ENCODE results near the gene ZSCAN21. TPM values are rescaled to one million over a fixed set of nuclear protein-coding genes. Genes with fewer than 3 reads are reported as not detected.

Gene ZSCAN21
- total RNA-seq, 4 donors from 2014 or later = 12.9 to 18.0 (median 16.5) TPM

DNA sequence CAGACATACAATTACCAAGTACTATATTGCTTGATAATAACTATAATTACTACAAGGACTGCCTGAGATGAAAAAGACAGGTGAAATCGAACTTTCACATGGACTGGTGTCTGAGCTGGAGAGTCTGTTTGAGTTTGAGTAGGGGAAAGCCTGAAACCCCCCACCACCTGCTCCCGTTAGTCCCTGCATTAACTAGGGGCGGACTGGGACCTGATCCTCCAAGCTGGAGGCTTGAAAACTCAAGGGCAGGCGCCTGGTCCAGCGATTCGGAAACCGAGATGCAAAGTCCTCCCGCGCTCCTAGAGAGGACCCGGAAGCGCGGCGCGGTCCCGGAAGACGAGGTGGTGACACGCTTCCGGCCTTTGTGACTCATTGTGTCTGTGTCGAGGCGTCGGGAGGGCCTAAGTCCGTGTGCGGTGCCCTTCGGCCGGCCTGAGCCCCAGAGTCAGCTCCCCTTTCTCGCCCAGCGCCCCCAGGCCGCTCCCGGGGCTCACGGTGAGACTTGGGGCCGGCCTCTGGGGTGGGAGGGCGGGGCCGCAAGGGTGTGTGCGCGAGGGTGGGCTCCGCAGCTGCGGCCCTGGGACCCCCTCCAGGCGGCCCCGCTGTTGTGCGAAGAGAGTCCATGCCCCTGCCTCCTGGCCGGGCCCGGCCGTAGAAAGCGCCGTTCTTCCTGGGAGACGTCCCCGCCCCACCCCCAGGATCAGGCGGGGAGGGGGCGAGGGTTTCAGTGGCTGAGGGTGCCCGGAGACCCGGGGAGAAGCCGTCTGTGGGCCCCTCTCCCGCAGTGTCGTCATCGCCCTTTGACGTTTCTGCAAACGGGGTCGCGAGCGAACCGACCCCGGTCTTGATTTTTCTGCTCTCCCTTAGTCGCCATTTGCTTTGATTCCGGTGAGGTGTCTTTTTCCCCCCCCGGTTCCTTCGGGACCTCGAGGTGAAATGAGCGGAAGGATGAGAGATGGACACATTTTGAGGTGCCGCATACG lies 34.1 kb upstream of the ZSCAN21 start, which contains the start of gene ZKSCAN1:
Gene ZKSCAN1 (plus strand): TSS at position 365 of the 983 bp plus-strand sequence. CDS start 7,911 bp downstream, outside the sequence.
- Histone ChIP-seq H3K36me3 (no peaks in the 10 kb centered on the region), H3K27me3 (no peaks in the 10 kb centered on the region), H3K4me3 (peak within 1 kb of the TSS; percentile 88 to 98 (median 92)), H3K27ac (peak within 1 kb of the TSS; percentile 96 to 100 (median 98)), H3K9me3 (no peaks in the 10 kb centered on the region), H3K4me1 (peaks cover 0 to 61% (median 12%) of the 10 kb centered on the region in 4 donors)
- TF ChIP-seq EP300 (IDR thresholded peaks at IDR 0.05) = peak; percentile 73 to 96
- TF ChIP-seq POLR2A (IDR thresholded peaks at IDR 0.05) = peak; percentile 65 to 78
- TF ChIP-seq, protein P1, sequence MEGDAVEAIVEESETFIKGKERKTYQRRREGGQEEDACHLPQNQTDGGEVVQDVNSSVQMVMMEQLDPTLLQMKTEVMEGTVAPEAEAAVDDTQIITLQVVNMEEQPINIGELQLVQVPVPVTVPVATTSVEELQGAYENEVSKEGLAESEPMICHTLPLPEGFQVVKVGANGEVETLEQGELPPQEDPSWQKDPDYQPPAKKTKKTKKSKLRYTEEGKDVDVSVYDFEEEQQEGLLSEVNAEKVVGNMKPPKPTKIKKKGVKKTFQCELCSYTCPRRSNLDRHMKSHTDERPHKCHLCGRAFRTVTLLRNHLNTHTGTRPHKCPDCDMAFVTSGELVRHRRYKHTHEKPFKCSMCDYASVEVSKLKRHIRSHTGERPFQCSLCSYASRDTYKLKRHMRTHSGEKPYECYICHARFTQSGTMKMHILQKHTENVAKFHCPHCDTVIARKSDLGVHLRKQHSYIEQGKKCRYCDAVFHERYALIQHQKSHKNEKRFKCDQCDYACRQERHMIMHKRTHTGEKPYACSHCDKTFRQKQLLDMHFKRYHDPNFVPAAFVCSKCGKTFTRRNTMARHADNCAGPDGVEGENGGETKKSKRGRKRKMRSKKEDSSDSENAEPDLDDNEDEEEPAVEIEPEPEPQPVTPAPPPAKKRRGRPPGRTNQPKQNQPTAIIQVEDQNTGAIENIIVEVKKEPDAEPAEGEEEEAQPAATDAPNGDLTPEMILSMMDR (IDR thresholded peaks at IDR 0.05) = peak in 1 of 5 experiments; percentile 19
- WGBS, 2 donors = 2 to 3% methylated on average over 37 to 67 of the region's 70 CpGs
- DNase-seq (ENCODE audit: low spot score in 2 of 2) = peak; percentile 68 to 76

DNA sequence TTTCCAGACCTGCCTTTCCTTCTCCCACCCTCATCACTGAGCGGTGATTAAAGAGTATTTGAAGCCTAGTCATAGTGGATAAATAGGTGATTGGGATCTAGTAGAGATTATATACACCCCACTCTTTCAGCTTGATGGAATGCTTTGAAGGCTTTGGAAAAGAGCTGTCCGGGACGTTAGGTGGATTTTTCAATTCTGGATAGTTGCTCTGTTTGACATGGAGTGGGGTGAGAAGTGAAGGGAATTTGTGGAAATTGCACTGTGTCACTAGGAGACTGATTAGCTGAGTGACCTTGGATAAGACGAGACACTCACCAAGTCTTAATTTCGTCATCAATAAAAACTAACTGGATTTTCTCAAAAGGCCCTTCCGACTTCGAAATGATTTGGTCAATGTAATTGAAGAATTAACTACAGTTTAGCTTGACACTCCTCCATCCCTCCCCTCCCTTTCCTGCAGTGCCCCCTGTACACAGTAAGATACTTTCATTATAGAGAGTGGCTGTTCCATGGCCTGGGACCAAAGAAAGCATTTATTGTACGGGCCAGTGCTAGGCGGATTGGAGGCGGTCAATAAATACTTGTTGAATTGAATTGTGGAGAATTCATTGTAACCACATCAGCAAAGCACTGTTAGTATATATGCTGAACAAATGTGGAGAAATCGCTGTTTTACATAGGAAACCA lies 33.2 kb upstream of the ZSCAN21 start:
- H3K27me3 ChIP-seq = no peaks in the 10 kb centered on the region
- H3K27ac ChIP-seq = peak overlapping the region; percentile 96 to 100 (median 98)
- H3K9me3 ChIP-seq = no peaks in the 10 kb centered on the region
- TF ChIP-seq POLR2A (IDR thresholded peaks at IDR 0.05) = no peak
- TF ChIP-seq EP300 (IDR thresholded peaks at IDR 0.05) = no peak
- TF ChIP-seq, protein P1 (IDR thresholded peaks at IDR 0.05) = no peak
- peaks cover 0 to 68% (median 13%) of the 10 kb centered on the region in 4 donors for H3K4me1 ChIP-seq
- no peaks in the 10 kb centered on the region for H3K36me3 ChIP-seq
- no peak for DNase-seq (ENCODE audit: low spot score in 2 of 2)
- H3K4me3 ChIP-seq = peak overlapping the region; percentile 88 to 98 (median 92)
- WGBS, 2 donors = 11 to 15% methylated on average over 11 of the region's 11 CpGs

DNA sequence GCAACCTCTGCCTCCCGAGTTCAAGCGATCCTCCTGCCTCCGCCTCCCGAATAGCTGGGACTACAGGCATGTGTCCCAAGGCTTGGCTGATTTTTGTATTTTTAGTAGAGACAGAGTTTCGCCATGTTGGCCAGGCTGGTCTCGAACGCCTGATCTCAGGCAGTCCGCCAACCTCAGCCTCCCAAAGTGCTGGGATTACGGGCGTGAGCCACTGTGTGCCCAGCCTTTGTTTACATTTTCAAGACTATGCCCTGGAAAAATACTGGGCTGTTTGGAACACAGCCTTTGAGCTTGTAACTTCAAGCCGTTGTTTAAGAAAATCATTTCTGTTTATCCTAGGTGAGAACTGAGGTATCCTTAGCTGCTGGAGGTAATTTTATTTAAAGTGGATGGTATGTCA lies 32.3 kb upstream of the ZSCAN21 start:
- Histone ChIP-seq H3K27ac (peak overlapping the region in 3 of 4 donors; percentile 22 to 100 (median 99)), H3K4me3 (peak overlapping the region in 1 of 4 donors; percentile 89), H3K4me1 (peaks cover 0 to 65% (median 14%) of the 10 kb centered on the region in 4 donors), H3K36me3 (peaks cover 0 to 7% (median 0%) of the 10 kb centered on the region in 3 donors), H3K27me3 (no peaks in the 10 kb centered on the region), H3K9me3 (no peaks in the 10 kb centered on the region)
- TF ChIP-seq POLR2A (IDR thresholded peaks at IDR 0.05) (no peak), EP300 (IDR thresholded peaks at IDR 0.05) (no peak)
- TF ChIP-seq, protein P1 (IDR thresholded peaks at IDR 0.05) = no peak
- 43 to 52% methylated on average over 9 to 11 of the region's 11 CpGs for WGBS, 2 donors
- no peak for DNase-seq (ENCODE audit: low spot score in 2 of 2)

DNA sequence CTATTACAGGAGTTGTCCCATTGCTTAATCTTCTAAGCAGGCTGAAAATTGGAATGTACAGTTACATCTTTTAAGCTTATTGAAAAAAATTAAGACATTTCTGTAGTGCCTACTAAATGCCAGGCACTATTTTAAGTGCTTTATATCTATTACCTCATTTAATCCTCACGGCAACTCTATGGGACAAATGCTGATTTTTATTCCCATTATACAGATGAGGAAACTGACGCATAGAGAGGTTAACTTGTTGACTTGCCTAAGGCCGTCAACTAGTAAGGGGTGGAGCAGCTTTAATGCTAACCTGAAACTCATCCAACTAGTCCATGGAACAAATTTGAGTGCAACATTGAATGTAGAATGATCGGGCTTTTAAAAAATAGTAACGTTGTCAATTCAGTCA lies 31.7 kb upstream of the ZSCAN21 start:
- no peaks in the 10 kb centered on the region for H3K27me3 ChIP-seq
- H3K9me3 ChIP-seq = no peaks in the 10 kb centered on the region
- TF ChIP-seq, protein P1 (IDR thresholded peaks at IDR 0.05) = no peak
- TF ChIP-seq EP300 (IDR thresholded peaks at IDR 0.05) = no peak
- TF ChIP-seq POLR2A (IDR thresholded peaks at IDR 0.05) = no peak
- no peak overlapping the region for H3K4me3 ChIP-seq
- no peak for DNase-seq (ENCODE audit: low spot score in 2 of 2)
- H3K36me3 ChIP-seq = peaks cover 0 to 11% (median 0%) of the 10 kb centered on the region in 3 donors
- peak overlapping the region in 1 of 4 donors; percentile 99 for H3K27ac ChIP-seq
- WGBS, 2 donors = 91 to 94% methylated on average over 5 of the region's 5 CpGs
- peaks cover 0 to 63% (median 14%) of the 10 kb centered on the region in 4 donors for H3K4me1 ChIP-seq

All from tibial nerve (tissue), 4 donors.